Activated CD4-positive, alpha-beta T cell treated with anti-CD3 and anti-CD28 coated beads for 48 hours (primary cell): Measurements from ENCODE around the gene JMJD7.

Source experiments
- DNase-seq: peaks from one replicate; pipeline ENCODE4 v3.0.0-alpha.2; 2020

JMJD7 gene

DNA sequence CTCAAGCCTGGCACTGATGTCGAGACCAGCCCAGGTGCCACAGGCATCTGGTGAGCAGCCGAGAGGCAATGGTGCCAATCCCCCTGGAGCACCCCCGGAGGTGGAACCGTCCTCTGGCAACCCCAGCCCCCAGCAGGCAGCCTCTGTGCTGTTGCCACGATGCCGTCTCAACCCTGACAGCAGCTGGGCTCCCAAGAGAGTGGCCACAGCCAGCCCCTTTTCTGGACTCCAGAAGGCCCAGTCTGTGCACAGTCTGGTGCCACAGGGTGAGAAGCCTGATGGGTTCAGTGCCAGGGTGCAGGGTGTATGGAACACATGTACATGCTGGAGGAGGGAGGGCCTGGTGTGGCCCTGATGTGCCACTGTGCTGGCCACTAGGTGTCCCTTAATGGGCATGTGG, 4.9 kb upstream of the JMJD7 start:
- DNase-seq, result no peak

GRCh38 chr15:41823502-41823901, 4.4 kb upstream of the JMJD7 start:
- DNase-seq, result no peak

DNA sequence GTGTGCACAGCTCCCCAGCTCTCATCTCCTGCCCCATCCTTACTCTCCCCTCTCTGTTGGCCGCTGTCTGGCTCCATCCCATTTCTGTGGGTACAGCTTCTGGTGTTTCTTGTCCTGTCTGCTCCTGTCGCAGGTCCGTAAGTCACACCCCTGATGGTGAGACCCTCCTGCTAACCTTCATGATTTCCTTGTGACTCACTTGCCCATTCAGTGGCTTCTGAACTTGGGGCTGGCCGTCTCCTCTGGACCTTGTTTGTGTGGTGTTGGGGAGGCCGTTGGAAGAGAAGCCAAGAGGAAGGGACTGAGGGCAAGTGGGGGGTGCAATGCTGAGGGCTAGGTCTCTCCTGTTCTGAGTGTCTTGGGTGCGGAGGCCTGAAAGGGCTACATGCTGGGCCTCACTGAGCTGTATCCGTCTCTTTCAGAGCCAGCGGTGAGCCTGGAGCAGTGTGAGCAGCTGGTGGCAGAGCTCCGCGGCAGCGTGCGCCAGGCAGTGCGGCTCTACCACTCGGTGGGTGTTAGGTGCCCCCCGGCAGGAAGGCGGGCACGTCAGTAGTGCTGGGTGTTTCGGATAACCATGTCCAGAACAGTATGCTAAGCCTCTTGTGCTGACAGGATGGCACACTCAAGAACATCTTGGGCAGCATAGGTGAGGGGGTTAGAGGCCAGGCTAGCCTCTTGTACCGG, 3.7 kb upstream of the JMJD7 start:
- no peak for DNase-seq

DNA sequence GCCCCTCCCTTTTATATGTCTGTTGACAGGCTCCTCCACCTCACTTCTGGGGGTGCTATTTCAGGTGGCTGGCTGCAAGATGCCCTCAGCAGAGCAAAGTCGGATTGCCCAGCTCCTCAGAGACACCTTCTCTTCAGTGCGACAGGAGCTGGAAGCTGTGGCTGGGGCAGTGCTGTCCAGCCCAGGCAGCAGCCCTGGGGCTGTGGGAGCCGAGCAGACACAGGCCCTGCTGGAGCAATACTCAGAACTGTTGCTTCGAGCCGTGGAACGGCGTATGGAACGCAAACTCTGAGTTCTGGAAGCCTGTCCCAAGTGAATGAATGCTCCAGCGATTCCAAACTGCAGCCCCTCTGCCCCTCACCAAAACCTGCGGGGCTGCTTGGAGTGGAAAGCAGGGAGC, 2.7 kb upstream of the JMJD7 start:
- DNase-seq, result no peak

DNA sequence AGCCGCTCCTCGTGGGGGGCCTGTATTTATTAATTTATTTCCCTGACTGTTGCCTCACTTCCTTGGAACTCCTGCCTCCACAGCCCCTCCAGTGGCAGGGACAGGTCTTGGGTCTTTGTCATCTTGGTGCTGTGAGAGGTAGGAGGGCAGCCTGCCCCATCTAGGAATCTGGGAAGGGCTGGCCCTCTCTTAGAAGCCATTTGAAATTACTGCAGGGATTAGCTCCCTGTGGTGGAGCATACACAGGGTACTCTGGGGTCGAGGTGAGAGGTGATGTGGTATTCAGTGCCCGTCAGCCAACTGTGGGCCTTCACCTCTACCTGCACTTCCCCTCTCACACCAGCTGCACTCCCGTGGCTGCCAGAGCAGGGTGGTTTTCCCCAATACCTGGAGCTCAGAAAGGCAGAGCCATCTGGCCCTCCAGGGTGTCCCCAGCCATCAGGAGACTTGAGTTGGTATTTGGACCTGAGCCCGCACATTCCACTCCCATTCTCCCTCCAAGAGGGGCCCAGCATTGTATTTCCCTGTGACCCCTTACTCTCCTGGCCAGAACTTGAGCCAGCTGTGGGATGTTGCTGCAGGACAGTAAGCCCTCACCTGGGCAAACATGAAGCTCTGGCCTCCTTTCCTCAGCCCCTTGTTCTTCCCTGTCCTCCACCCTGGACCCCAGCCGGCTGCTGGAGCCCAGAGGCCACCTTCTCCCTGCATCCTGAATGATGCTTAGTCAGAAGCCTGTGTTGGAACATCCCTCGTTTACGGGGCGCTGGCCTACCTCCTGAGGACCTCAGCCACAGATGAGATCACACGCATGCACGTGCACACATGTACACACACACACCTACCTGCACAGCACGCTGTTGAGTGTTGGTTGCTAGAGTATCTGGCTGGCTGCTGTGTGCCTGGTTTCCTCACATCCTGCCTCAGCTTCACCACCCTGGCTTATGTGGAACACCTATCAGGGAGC, 2.0 kb upstream of the JMJD7 start:
- DNase-seq, result no peak

GRCh38 chr15:41827290-41827879, 507 bp upstream of the JMJD7 start:
- no peak for DNase-seq

DNA sequence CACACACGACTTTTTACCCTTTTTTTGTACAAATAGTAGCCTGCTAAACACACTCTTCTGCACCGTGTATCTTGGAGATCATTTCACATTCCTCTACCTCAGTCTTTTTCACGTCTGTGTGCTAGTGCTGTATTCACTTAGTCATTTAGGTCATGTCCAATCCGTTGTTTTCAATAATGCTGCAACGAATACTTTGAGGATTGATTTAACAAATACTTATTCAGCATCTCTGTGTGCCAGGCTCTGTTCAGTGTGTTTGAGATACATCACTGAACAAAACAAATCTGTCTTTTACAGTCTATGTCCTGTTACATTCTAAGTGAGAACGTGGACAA, 882 bp downstream of the JMJD7 start:
- DNase-seq, result no peak

DNA sequence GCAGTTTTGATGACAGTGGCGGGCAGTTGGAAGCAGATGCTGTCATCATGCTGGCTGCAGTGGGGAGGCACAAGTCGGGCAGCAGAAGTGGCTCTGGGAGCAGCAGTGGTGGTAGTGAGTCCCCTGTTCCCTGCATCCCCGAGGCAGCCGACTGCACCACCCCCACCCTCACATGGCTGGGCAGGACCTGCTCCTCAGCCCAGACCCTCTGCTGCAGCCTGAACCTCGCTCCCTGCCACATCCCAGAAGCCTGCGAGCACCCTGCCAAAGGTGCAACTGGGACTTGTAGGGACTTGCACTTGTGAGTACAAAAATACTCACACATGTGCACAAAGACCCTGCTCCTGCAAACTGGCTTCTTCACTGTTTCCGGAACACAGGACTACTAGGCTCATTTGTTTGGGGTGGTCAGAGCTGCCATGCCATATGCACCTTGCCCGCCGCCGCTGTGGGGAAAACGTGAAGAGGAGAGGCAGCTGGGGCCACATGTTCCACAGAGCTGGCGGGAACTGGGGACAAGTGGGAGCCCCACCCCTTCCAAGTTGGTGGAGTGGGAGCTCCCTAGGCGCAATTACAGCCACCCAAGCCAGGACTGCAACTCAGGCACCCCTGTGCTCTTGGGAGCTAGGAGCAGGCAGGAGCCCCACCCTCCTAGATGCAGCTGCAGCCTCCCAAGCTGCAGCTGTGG, 2.2 kb downstream of the JMJD7 start:
- DNase-seq, result no peak

- peak; percentile 65 for DNase-seq
Observed at GRCh38 chr15:41831291-41831690, 3.4 kb downstream of the JMJD7 start.

GRCh38 chr15:41832208-41832607, 4.3 kb downstream of the JMJD7 start:
- DNase-seq, result no peak

GRCh38 chr15:41832875-41833274, 5.0 kb downstream of the JMJD7 start:
- peak; percentile 19 for DNase-seq

DNA sequence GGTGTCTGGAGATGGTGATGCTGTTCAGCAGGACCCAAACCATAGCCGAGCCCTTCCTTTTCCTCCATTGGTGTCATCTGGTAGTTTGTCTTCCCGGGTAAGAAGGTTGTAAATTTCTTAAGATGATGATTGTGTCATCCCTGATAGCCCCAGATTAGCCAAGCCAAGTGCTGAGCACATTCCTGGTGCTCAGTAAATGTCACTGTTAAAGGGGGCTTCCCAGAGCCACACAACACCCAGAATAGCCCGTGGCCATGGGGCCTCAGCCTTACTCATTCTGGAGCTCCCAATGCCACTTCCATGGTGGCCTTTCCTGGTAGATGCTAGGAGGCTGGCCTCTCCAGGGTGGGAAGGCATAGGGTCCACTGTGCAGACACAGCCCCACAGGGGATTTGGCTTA, 6.2 kb downstream of the JMJD7 start:
- no peak for DNase-seq

GRCh38 chr15:41836073-41836472, 8.2 kb downstream of the JMJD7 start:
- DNase-seq, result no peak

DNA sequence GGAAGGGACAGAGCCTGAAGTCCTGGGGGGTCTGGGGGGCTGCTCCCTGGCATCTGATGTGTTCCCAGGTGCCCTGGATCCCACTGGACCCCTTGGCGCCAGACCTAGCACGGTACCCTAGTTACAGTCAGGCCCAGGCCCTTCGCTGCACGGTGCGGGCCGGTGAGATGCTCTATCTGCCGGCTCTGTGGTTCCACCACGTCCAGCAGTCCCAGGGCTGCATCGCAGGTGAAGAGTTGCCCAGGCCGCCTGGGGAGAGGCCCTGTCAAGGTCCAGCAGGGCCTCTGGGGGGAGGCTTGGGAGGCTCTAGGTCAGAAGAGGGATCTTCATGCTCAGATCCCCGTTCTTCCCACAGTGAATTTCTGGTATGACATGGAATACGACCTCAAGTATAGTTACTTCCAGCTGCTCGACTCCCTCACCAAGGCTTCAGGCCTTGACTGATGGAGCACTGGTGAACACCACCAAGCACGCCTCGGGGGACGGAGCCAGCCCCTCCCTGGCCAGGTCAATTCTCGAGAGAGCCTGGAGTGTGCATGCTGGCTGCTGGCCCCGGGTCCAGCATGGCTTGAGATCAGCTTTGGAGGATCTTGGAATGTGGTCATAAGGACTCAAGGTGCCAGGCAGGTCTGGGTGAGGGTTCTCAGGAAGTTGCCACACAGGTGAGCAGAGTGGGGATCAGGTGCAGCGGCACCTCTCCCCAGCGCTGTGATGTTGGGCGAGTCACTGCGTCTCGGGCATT, 9.0 kb downstream of the JMJD7 start:
- no peak for DNase-seq

GRCh38 chr15:41838400-41838897, 10.6 kb downstream of the JMJD7 start, which contains the start of gene PLA2G4B:
PLA2G4B (plus strand) TSS chr15:41838847; CDS start chr15:41838914, 67 bp downstream.
- DNase-seq, result no peak

DNA sequence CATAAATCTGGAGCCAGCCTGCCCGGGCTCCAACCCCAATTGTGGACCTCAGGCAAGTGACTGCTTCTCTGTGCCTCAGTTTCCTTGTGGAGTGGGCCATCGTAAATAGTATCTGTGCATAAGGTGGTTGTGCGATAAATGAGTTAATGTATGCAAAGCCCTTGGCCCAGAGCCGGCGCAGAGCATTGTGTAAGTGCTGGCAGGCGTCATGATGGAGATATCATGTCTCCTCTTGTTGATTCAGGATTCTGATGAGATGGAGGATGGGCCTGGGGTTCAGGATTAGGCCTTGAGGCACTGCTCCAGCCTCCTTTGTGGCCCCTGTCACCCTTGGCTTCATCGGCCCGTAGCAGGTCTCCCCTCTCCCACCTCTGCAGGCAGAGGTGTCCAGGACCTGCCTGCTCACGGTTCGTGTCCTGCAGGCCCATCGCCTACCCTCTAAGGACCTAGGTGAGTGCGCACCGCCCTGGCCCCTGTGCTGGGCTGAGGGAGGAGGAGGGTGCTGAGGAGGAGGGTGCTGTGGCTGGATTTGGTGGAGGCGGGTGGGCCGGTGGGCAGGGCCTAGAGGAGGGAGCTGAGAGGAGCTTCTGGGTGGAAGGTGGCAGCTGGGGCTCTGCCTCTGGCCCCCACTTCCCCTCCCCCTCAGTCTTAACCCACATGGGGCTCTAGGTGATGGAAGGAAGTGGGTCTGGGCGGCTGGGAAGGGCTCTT, 12.0 kb downstream of the JMJD7 start:
- no peak for DNase-seq

GRCh38 chr15:41840673-41841072, 12.8 kb downstream of the JMJD7 start:
- no peak for DNase-seq

DNA sequence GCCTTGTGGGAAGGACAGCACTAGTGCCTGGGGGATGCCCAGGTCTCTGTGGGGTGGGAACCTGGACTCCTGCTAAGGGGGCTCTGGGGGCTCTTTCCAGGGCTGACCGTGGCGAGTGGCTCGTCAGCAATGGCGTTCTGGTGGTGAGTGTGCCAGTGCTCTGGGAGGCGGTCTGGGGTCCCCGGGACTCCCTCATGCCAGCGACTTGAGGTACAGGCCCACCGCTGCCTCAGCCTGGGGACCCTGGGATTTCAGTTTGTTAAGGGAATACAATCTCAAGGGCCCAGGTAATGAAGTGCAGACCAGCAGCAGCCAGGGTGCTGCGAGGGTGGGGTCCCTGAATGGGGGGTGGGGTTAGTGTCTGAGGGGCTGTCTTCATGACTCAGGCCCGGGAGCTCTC, 13.2 kb downstream of the JMJD7 start:
- DNase-seq, result no peak

- no peak for DNase-seq
Observed at GRCh38 chr15:41842229-41842628, 14.3 kb downstream of the JMJD7 start.

DNA sequence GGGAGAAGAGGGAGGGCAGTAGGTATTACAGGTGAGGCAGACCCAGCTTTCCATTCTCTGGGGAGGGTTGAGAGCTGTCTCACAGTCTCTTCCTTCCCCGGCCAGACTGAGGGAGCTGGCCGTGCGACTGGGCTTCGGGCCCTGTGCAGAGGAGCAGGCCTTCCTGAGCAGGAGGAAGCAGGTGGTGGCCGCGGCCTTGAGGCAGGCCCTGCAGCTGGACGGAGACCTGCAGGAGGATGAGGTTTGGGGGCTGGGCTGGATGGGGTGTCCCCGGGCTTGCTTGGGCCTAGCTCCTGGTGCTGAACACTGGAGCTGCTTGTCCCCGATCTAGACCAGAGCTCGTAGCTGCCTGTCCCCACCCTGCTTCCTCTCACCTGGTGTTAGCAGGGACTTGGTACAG, 15.7 kb downstream of the JMJD7 start:
- no peak for DNase-seq

- DNase-seq, result no peak
Observed at GRCh38 chr15:41844814-41845213, 16.9 kb downstream of the JMJD7 start.

GRCh38 chr15:41847206-41847605, 19.3 kb downstream of the JMJD7 start:
- no peak for DNase-seq
